OCI-LY7 (cell line): Measurements from ENCODE around the gene LACTB.

Experiments used
- EZH2phosphoT487 ChIP-seq: fragments of 200-600 bp; sonication (generic); IDR thresholded peaks from 2 replicates; pipeline ENCODE4 v1.6.1; 2018; ENCODE audit warnings: low read depth, borderline replicate concordance, mild to moderate bottlenecking, mixed run types, antibody characterized with exemption, low read length, moderate library complexity, mixed read lengths
- TF ChIP-seq, protein P1 (sequence below): fragments of 200-600 bp; sonication (generic); conservative IDR thresholded peaks from 2 replicates; pipeline ENCODE4 v1.5.1; 2014; ENCODE audit warnings: mild to moderate bottlenecking, antibody characterized with exemption, low read length, moderate library complexity, mixed read lengths

DNA sequence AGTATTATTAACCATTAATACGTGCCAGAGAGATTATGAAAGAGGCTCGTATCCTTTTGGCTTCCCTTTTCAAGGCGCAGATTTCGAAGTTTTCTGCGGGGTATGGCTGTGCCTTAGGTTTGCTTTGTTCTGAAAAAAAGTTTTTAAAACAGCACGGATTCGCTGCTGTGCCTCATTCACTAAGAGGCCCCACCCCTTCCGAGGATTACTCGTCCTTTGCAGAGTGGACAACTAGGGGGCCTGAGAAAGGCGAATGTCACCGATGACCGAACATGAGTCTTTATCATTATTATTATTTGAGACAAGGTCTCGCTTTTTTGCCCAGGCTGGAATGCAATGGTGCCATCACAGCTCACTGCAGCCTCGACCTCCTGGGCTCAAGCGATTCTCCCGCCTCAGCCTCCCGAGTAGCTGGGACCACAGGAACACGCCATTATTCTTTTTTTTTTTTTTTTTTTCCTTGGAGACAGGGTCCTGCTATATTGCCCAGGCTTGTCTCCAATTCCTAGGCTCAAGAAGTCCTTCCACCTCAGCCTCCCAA lies 36.3 kb downstream of the LACTB start:
- TF ChIP-seq, protein P1, sequence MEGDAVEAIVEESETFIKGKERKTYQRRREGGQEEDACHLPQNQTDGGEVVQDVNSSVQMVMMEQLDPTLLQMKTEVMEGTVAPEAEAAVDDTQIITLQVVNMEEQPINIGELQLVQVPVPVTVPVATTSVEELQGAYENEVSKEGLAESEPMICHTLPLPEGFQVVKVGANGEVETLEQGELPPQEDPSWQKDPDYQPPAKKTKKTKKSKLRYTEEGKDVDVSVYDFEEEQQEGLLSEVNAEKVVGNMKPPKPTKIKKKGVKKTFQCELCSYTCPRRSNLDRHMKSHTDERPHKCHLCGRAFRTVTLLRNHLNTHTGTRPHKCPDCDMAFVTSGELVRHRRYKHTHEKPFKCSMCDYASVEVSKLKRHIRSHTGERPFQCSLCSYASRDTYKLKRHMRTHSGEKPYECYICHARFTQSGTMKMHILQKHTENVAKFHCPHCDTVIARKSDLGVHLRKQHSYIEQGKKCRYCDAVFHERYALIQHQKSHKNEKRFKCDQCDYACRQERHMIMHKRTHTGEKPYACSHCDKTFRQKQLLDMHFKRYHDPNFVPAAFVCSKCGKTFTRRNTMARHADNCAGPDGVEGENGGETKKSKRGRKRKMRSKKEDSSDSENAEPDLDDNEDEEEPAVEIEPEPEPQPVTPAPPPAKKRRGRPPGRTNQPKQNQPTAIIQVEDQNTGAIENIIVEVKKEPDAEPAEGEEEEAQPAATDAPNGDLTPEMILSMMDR = no peak
- TF ChIP-seq EZH2phosphoT487 = no peak
